BLaER1 (cell line): ENCODE data around the gene CDH15.
A peak's percentile ranks its signal among the peaks of the same experiment; 100 is the strongest.
"Not testable (repeated sequence)": the region's sequence is repeated elsewhere in the genome, so short reads cannot be mapped to it uniquely, and the experiment has no call there.

Source experiments
- H3K27ac ChIP-seq: shearing (Covaris generic); formaldehyde crosslinking; 2 replicates; pipeline ENCODE4 v1.8.1; 2022
- H3K27me3 ChIP-seq: shearing (Covaris generic); formaldehyde crosslinking; 2 replicates; pipeline ENCODE4 v1.8.1; 2022
- H3K36me3 ChIP-seq: shearing (Covaris generic); formaldehyde crosslinking; 2 replicates; pipeline ENCODE4 v1.8.1; 2022
- H3K4me1 ChIP-seq: shearing (Covaris generic); formaldehyde crosslinking; 2 replicates; pipeline ENCODE4 v1.8.1; 2022
- H3K4me2 ChIP-seq: shearing (Covaris generic); formaldehyde crosslinking; 2 replicates; pipeline ENCODE4 v1.8.1; 2022
- H3K4me3 ChIP-seq: shearing (Covaris generic); formaldehyde crosslinking; 2 replicates; pipeline ENCODE4 v1.8.1; 2022
- H3K9ac ChIP-seq: shearing (Covaris generic); formaldehyde crosslinking; 2 replicates; pipeline ENCODE4 v1.8.1; 2022
- H3K9me3 ChIP-seq: shearing (Covaris generic); formaldehyde crosslinking; 2 replicates; pipeline ENCODE4 v1.8.1; 2022
- H4K20me1 ChIP-seq: shearing (Covaris generic); formaldehyde crosslinking; 2 replicates; pipeline ENCODE4 v1.8.1; 2022
- Cebpa-rat ChIP-seq: shearing (Covaris generic); IDR thresholded peaks from 2 replicates; pipeline ENCODE4 v1.8.1; 2022

Gene CDH15

GRCh38 chr16:89189358-89190025, 17.9 kb downstream of the CDH15 start:
- no peak overlapping the region for H3K27ac ChIP-seq
- H3K4me1 ChIP-seq, result peaks cover 19% of the 10 kb centered on the region
- no peak overlapping the region for H3K9ac ChIP-seq
- H3K4me2 ChIP-seq, result no peak overlapping the region
- H3K4me3 ChIP-seq, result no peak overlapping the region
- no peak for TF ChIP-seq Cebpa-rat
- H3K27me3 ChIP-seq, result no peaks in the 10 kb centered on the region
- peaks cover 12% of the 10 kb centered on the region for H4K20me1 ChIP-seq
- H3K36me3 ChIP-seq, result no peaks in the 10 kb centered on the region
- no peaks in the 10 kb centered on the region for H3K9me3 ChIP-seq

- H3K36me3 ChIP-seq, result no peaks in the 10 kb centered on the region
- TF ChIP-seq Cebpa-rat, result no peak
- H3K4me3 ChIP-seq, result no peak overlapping the region
- H3K4me2 ChIP-seq, result no peak overlapping the region
- peaks cover 20% of the 10 kb centered on the region for H3K4me1 ChIP-seq
- no peak overlapping the region for H3K9ac ChIP-seq
- peaks cover 12% of the 10 kb centered on the region for H4K20me1 ChIP-seq
- H3K27me3 ChIP-seq, result no peaks in the 10 kb centered on the region
- no peaks in the 10 kb centered on the region for H3K9me3 ChIP-seq
- no peak overlapping the region for H3K27ac ChIP-seq
Observed at GRCh38 chr16:89190150-89190958, 18.8 kb downstream of the CDH15 start.

GRCh38 chr16:89191033-89191900, 19.7 kb downstream of the CDH15 start:
- no peak overlapping the region for H3K27ac ChIP-seq
- peaks cover 12% of the 10 kb centered on the region for H4K20me1 ChIP-seq
- H3K9me3 ChIP-seq, result no peaks in the 10 kb centered on the region
- peak overlapping the region; percentile 96 for H3K4me2 ChIP-seq
- no peaks in the 10 kb centered on the region for H3K36me3 ChIP-seq
- H3K27me3 ChIP-seq, result no peaks in the 10 kb centered on the region
- 0 out of 2 replicates have a peak overlapping the region, but pooled peaks have one; percentile 15 for H3K9ac ChIP-seq
- H3K4me1 ChIP-seq, result peaks cover 20% of the 10 kb centered on the region
- H3K4me3 ChIP-seq, result 0 out of 2 replicates have a peak overlapping the region, but pooled peaks have one; percentile 42
- TF ChIP-seq Cebpa-rat, result no peak

GRCh38 chr16:89191901-89192185, 20.3 kb downstream of the CDH15 start:
- Histone ChIP-seq H3K27me3 (no peaks in the 10 kb centered on the region), H3K9ac (peak overlapping the region; percentile 76), H3K27ac (peak overlapping the region; percentile 67), H3K4me2 (peak overlapping the region; percentile 96), H3K4me1 (peaks cover 20% of the 10 kb centered on the region), H3K4me3 (peak overlapping the region; percentile 69), H3K9me3 (no peaks in the 10 kb centered on the region), H4K20me1 (peaks cover 12% of the 10 kb centered on the region), H3K36me3 (no peaks in the 10 kb centered on the region)
- TF ChIP-seq Cebpa-rat, result no peak

- H3K9me3 ChIP-seq, H3K36me3 ChIP-seq, H3K27me3 ChIP-seq: not testable (repeated sequence)
- Histone ChIP-seq H3K4me3 (peak overlapping the region; percentile 69), H3K9ac (peak overlapping the region; percentile 76), H3K27ac (peak overlapping the region; percentile 67), H3K4me2 (peak overlapping the region; percentile 96), H3K4me1 (peaks cover 20% of the 10 kb centered on the region), H4K20me1 (peaks cover 12% of the 10 kb centered on the region)
Observed at GRCh38 chr16:89192186-89192955, 20.8 kb downstream of the CDH15 start.

GRCh38 chr16:89192956-89193575, 21.5 kb downstream of the CDH15 start:
- Histone ChIP-seq H3K4me3 (no peak overlapping the region), H3K4me2 (no peak overlapping the region; the same call in 1 of the 2 replicates), H3K36me3 (no peaks in the 10 kb centered on the region), H3K9me3 (no peaks in the 10 kb centered on the region), H4K20me1 (peaks cover 12% of the 10 kb centered on the region), H3K27me3 (no peaks in the 10 kb centered on the region), H3K9ac (no peak overlapping the region), H3K4me1 (peaks cover 20% of the 10 kb centered on the region), H3K27ac (no peak overlapping the region)
- TF ChIP-seq Cebpa-rat, result no peak

GRCh38 chr16:89193576-89194293, 22.2 kb downstream of the CDH15 start:
- Histone ChIP-seq H3K4me1 (peaks cover 20% of the 10 kb centered on the region), H3K27ac (no peak overlapping the region), H3K9me3 (no peaks in the 10 kb centered on the region), H3K36me3 (no peaks in the 10 kb centered on the region), H4K20me1 (peaks cover 12% of the 10 kb centered on the region), H3K4me3 (no peak overlapping the region), H3K27me3 (no peaks in the 10 kb centered on the region), H3K9ac (no peak overlapping the region), H3K4me2 (peak overlapping the region; percentile 18; the same call in 1 of the 2 replicates)
- TF ChIP-seq Cebpa-rat, result no peak
